Measurements from ENCODE around the gene HOMER2.

DNA sequence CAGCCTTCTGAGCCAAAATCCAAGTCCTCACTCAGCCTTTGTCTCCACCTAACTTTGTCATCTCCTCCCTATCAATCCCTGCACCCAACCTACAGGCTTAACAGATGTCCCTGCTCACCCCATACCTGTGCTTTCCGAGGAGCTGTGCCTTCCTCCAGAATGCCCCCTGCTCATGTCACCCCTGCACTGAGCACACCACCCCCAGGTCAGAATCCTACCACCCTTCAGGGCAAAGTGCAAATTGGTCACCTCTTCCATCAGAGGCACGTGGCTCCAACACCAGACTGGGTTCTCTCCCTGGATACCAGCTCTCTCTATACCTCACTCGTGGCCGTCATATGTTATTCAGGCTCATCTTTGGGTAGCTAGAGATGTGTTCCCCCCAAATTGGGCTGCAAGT is 29.8 kb downstream of the HOMER2 start:
- TF ChIP-seq, protein P1, sequence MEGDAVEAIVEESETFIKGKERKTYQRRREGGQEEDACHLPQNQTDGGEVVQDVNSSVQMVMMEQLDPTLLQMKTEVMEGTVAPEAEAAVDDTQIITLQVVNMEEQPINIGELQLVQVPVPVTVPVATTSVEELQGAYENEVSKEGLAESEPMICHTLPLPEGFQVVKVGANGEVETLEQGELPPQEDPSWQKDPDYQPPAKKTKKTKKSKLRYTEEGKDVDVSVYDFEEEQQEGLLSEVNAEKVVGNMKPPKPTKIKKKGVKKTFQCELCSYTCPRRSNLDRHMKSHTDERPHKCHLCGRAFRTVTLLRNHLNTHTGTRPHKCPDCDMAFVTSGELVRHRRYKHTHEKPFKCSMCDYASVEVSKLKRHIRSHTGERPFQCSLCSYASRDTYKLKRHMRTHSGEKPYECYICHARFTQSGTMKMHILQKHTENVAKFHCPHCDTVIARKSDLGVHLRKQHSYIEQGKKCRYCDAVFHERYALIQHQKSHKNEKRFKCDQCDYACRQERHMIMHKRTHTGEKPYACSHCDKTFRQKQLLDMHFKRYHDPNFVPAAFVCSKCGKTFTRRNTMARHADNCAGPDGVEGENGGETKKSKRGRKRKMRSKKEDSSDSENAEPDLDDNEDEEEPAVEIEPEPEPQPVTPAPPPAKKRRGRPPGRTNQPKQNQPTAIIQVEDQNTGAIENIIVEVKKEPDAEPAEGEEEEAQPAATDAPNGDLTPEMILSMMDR (IDR thresholded peaks at IDR 0.05): no peak
- TF ChIP-seq POLR2A (IDR thresholded peaks at IDR 0.05): no peak
